Stomach smooth muscle (tissue), 2 donors: ENCODE results near the gene NCBP3.
"Not testable (repeated sequence)": the region's sequence is repeated elsewhere in the genome, so short reads cannot be mapped to it uniquely, and the experiment has no call there.

Source experiments
- H3K27ac ChIP-seq: one replicate; pipeline ENCODE4 v1.7.0; 2013; ENCODE audit warnings: mild to moderate bottlenecking, low read length, inconsistent platforms
- H3K27me3 ChIP-seq, 2 donors: one replicate each; pipeline ENCODE4 v1.7.0; 2013; ENCODE audit warnings: low read length in 2 of 2; ENCODE audit not compliant: insufficient read depth in 2 of 2, control insufficient read depth in 1 of 2
- H3K36me3 ChIP-seq, 2 donors: one replicate each; pipeline ENCODE4 v1.7.0; 2013; ENCODE audit warnings: low read length in 2 of 2; ENCODE audit not compliant: control insufficient read depth in 2 of 2, insufficient read depth in 2 of 2
- H3K4me1 ChIP-seq: one replicate; pipeline ENCODE4 v1.7.0; 2013; ENCODE audit warnings: low read length; ENCODE audit not compliant: control insufficient read depth, insufficient read depth
- H3K4me3 ChIP-seq, 2 donors: one replicate each; pipeline ENCODE4 v1.7.0; 2013; ENCODE audit warnings: low read length in 2 of 2
- H3K9ac ChIP-seq, 2 donors: one replicate each; pipeline ENCODE4 v1.7.0; 2013; ENCODE audit warnings: low read length in 2 of 2, mild to moderate bottlenecking in 1 of 2
- H3K9me3 ChIP-seq, 2 donors: one replicate each; pipeline ENCODE4 v1.7.0; 2013; ENCODE audit warnings: low read length in 2 of 2; ENCODE audit not compliant: control insufficient read depth in 2 of 2
- donor health status: healthy.
- donor health status: Pancreatic carcinoma.

NCBP3 gene

DNA sequence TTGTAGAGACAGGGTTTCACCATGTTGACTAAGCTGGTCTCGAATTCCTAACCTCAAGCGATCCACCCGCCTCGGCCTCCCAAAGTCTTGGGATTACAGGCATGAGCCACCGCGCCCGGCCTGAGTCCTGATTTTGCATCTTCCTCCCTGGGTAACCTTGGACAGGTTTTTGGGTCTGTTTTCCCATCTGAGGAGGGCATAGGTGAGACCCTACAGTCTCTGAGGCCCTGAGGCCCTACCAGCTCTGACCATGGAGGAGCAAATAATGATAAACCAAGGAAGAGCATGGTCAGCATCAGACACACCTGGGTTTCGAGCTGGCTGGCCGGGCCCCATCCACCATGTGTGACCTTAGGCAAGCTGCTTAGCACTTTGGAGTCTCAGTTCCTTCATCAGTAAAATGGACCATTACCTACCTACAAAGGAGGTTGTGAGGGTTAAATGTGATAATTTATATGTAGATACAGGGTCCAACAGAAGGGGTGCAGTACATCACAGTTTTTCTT lies 1.2 kb upstream of the NCBP3 start:
- Histone ChIP-seq H3K27ac (no peak overlapping the region), H3K36me3 (peaks cover 0 to 6% of the 10 kb centered on the region in 2 donors), H3K9me3 (no peaks in the 10 kb centered on the region), H3K9ac (no peak overlapping the region), H3K4me3 (no peak overlapping the region), H3K27me3 (no peaks in the 10 kb centered on the region), H3K4me1 (peaks cover 9% of the 10 kb centered on the region)

DNA sequence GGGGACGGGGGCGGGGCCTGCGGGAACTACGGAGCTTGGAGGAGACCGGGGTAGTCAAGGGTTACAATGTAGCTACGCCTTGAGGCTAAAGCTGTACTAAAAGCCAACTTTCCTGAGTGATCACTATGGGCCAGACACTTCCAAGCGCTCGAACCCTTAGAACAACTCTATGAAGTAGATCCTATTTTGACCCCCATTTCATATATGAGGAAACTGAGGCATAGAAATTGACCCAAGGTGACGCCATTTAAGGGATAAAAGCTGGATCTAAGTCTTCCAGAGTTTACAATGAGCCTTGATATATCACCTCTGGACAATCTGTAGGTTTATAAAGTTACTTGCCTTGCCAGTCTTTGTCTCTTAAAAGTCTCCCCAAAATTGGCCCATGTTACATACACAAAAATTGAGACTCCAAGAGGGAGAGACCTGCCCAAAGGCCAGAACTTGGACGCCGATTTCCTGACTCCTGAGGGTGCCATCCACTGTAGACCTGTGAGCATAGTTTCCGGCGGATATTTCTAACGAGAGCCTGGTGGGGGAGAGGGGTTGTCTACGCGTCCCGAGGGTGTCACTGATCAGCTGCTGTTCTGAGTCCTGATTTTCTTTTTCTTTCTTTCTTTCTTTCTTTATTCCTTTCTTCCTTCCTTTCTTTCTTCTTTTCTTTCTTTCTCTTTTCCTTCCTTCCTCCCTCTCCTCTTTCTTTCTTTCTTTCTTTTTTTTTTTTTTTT lies 555 bp upstream of the NCBP3 start:
- no peak overlapping the region for H3K27ac ChIP-seq
- no peaks in the 10 kb centered on the region for H3K9me3 ChIP-seq
- H3K27me3 ChIP-seq, result no peaks in the 10 kb centered on the region
- H3K4me3 ChIP-seq, result peak overlapping the region; percentile 66 to 81
- peaks cover 0 to 8% of the 10 kb centered on the region in 2 donors for H3K36me3 ChIP-seq
- H3K4me1 ChIP-seq, result peaks cover 9% of the 10 kb centered on the region
- H3K9ac ChIP-seq, result no peak overlapping the region

DNA sequence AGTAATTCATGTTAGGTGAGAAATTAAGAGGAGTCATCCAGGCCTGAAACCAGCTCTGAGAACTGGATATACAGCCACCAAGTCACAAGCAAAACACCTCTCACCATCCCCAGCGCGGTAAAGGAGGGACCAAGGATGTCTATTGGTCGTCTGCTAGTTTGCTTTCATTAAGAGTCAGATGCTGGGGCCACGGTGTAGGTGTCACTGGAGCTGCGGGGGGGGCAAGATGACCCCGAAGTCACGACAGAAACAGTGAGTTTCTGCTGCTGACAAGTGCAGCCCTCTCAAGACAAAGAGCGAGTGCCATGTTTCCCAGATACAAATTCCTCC lies 790 bp downstream of the NCBP3 start:
- Histone ChIP-seq H3K27ac (peak overlapping the region; percentile 84), H3K36me3 (peaks cover 0 to 8% of the 10 kb centered on the region in 2 donors), H3K4me3 (peak overlapping the region; percentile 77 to 81), H3K4me1 (peaks cover 9% of the 10 kb centered on the region), H3K9me3 (no peaks in the 10 kb centered on the region), H3K27me3 (no peaks in the 10 kb centered on the region), H3K9ac (peak overlapping the region; percentile 80 to 93)

DNA sequence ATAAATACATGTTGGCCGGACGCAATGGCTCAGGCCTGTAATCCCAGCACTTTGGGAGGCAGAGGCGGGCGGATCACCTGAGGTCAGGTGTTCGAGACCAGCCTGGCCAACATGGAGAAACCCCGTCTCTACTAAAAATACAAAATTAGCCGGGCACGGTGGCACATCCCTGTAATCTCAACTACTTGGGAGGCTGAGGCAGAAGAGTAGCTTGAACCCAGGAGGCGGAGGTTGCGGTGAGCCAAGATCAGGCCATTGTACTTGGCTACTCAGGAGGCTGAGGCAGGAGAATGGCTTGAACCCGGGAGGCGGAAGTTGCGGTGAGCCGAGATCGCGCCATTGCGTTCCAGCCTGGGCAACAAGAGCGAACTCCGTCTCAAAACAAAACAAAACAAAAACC lies 1.5 kb downstream of the NCBP3 start:
- H3K4me1 ChIP-seq, H3K27me3 ChIP-seq, H3K9ac ChIP-seq, H3K9me3 ChIP-seq, H3K27ac ChIP-seq: not testable (repeated sequence)
- peak overlapping the region in 1 of 2 donors; percentile 77 for H3K4me3 ChIP-seq
- H3K36me3 ChIP-seq, result peaks cover 7 to 14% of the 10 kb centered on the region in 2 donors

DNA sequence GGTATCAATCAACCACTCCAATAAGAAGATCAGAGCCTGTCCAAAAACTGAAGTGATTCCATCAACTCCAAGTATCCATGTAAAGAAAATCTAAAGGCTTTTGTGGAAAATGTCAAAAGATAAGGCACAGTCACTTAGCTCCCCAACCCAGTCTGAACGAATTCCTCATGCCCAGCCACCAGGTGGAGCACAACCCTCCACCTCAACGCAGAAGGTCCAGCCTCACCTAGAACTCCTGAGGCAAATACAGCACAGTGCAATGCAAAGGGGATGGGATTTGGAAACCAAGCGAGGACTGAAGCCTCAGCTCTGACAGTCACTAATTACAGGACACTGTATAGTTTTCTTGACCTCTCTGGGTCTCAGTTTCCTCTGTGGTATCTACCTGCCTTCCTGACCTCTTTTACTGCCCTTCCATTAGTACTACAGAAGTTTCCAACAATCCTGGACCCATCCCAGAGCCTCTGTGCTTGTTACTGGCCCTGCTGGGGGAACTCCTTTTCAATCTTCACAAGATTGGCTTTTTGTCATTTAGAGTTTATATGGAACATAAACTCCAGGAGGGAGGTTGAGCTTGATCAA lies 2.0 kb downstream of the NCBP3 start:
- Histone ChIP-seq H3K9me3 (no peaks in the 10 kb centered on the region), H3K27me3 (no peaks in the 10 kb centered on the region), H3K27ac (no peak overlapping the region), H3K4me1 (peaks cover 9% of the 10 kb centered on the region), H3K36me3 (peaks cover 7 to 14% of the 10 kb centered on the region in 2 donors), H3K4me3 (no peak overlapping the region), H3K9ac (no peak overlapping the region)

DNA sequence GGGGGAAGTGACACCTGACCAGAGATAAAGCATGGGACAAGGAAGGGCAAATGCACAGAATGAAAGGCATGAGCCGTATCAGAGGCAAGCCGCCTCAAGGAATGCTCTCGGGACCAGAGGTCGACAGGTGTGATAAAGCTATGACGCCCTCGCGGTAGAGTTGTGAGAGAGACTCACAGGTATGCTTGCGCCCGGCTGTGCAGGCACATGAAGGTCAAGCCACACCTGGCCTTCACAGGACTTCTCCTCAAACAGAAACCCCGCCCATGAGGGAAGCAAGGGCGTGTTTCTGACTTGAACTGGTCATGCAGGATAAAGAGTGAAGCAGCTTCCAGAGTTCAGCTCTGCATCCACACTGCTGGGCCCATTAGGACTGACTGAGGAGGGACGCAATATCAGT lies 7.8 kb downstream of the NCBP3 start:
- no peak overlapping the region for H3K9ac ChIP-seq
- no peak overlapping the region for H3K27ac ChIP-seq
- H3K4me1 ChIP-seq, result peaks cover 3% of the 10 kb centered on the region
- H3K36me3 ChIP-seq, result peaks cover 17 to 32% of the 10 kb centered on the region in 2 donors
- H3K27me3 ChIP-seq, result no peaks in the 10 kb centered on the region
- H3K9me3 ChIP-seq, result no peaks in the 10 kb centered on the region
- no peak overlapping the region for H3K4me3 ChIP-seq

DNA sequence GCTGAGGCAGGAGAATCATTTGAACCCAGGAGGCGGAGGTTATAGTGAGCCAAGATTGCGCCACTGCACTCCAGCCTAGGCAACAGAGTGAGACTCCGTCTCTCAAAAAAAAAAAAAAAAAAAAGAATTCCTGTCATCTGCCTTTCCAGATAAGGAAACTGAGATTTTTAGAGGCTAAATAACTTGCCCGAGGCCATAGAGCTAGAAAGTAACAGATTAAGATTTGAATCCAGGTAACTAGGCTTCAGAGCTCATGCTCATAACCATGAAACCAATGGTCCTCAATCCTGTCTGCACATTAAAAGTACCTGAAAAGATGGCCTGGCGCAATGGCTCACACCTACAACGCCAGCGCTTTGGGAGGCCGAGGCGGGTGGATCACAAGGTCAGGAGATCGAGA lies 9.5 kb downstream of the NCBP3 start:
- no peak overlapping the region for H3K27ac ChIP-seq
- peaks cover 17 to 24% of the 10 kb centered on the region in 2 donors for H3K36me3 ChIP-seq
- H3K4me3 ChIP-seq, result no peak overlapping the region
- peaks cover 3% of the 10 kb centered on the region for H3K4me1 ChIP-seq
- no peak overlapping the region for H3K9ac ChIP-seq
- H3K9me3 ChIP-seq, result no peaks in the 10 kb centered on the region
- H3K27me3 ChIP-seq, result no peaks in the 10 kb centered on the region

DNA sequence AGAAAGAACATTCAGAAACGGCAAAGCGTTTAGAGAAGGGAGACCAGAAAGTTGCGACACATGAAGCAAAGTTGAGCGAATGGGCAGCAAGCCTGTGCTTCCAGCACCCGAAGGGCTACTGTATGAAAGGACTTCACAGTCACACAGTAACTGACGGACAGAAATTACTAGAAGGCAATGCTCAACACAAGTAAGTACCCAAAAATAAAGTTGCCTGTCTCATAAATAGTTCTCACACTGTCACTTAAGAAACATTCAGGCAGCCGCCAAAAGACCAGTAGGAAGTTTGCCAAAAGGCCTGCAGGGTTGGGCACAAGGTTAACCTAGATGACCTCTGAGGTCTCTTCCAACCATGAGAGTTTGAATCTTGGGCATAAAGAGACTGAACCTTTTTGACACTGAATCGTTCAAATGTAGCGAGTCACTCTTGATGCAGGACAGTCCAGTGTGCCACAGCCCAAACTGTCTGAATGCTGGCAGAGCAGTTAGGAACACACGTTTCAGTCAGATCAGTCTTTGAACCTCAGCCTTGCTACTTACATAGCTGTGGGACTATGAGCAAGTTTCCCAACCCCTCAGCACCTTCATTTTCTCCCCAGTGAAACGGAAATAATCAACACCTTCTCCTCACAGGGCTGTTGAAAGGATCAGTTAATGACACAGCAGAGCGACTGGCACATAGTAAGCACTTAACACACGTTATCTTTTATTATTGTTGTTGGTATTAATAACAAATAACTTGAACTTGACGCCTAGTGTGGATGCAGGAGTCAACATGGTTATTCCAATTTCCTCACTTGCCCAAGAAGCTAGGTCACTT lies 10.4 kb downstream of the NCBP3 start:
- H3K4me1 ChIP-seq, result peaks cover 3% of the 10 kb centered on the region
- H3K27me3 ChIP-seq, result no peaks in the 10 kb centered on the region
- H3K36me3 ChIP-seq, result peaks cover 17 to 24% of the 10 kb centered on the region in 2 donors
- no peaks in the 10 kb centered on the region for H3K9me3 ChIP-seq
- no peak overlapping the region for H3K27ac ChIP-seq
- no peak overlapping the region for H3K4me3 ChIP-seq
- H3K9ac ChIP-seq, result no peak overlapping the region

DNA sequence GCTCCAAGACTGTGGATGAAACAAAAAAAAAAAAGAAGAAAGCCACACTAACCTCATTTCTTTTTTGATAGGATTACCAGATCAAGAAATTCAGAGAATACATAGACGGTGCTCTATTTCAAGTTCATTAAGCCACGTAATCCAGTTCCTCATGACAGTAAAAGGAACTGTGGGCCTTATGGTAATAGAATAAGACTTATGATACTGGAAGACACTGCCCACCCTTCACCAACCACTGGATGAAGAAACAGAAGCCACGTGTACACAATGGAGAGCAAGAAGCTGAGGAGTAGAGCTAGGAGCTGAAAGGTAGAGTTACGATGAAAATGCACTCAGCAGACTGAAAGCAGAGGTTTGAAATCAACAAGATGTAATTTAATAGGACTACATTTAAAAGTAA lies 11.2 kb downstream of the NCBP3 start:
- Histone ChIP-seq H3K27me3 (no peaks in the 10 kb centered on the region), H3K27ac (no peak overlapping the region), H3K9ac (no peak overlapping the region), H3K4me1 (peaks cover 3% of the 10 kb centered on the region), H3K36me3 (peaks cover 13 to 20% of the 10 kb centered on the region in 2 donors), H3K4me3 (no peak overlapping the region), H3K9me3 (no peaks in the 10 kb centered on the region)

DNA sequence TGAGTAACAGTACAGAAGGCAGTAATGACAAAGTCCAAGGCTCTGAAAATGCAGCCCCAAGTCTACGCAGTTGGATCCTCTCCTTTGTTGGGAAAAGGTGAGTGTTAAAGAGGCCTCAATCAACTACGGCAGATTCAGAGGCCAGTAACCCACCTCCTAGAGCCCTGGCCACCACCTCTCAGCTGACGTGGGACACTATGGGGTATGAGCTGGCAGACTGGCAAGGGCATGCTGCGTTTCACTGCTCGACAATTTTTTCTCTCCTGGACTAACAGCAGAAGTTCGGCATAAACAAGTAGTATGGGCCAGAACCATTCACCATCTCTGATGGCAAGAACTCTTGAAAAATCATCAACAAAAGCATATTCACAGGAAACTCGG lies 17.2 kb downstream of the NCBP3 start:
- peak overlapping the region; percentile 15 to 38 for H3K4me3 ChIP-seq
- H3K27ac ChIP-seq, result peak overlapping the region; percentile 75
- H3K9ac ChIP-seq, result peak overlapping the region; percentile 36 to 38
- peaks cover 16% of the 10 kb centered on the region for H3K4me1 ChIP-seq
- H3K9me3 ChIP-seq, result no peaks in the 10 kb centered on the region
- no peaks in the 10 kb centered on the region for H3K27me3 ChIP-seq
- peaks cover 16 to 25% of the 10 kb centered on the region in 2 donors for H3K36me3 ChIP-seq
